Vagina (tissue), 2 donors: Measurements from ENCODE around the gene CXCR4. TPM values are rescaled to one million over a fixed set of nuclear protein-coding genes. Genes with fewer than 3 reads are reported as not detected.
"Not testable (repeated sequence)": the region's sequence is repeated elsewhere in the genome, so short reads cannot be mapped to it uniquely, and the experiment has no call there.

ENCODE experiments used
- DNase-seq, 2 donors: peaks; one replicate each; pipeline ENCODE4 v3.0.0-alpha.2; 2017; ENCODE audit errors: extremely low spot score in 2 of 2
- H3K27ac ChIP-seq: fragments of 200-600 bp; sonication (generic); one replicate; pipeline ENCODE4 v1.5.1; 2019
- H3K27me3 ChIP-seq: fragments of 200-600 bp; sonication (generic); one replicate; pipeline ENCODE4 v1.5.1; 2019
- H3K36me3 ChIP-seq, 2 donors: fragments of 200-600 bp; sonication (generic); one replicate each; pipeline ENCODE4 v1.5.1; 2017 to 2019
- H3K4me1 ChIP-seq: fragments of 200-600 bp; sonication (generic); one replicate; pipeline ENCODE4 v1.5.1; 2019
- H3K4me3 ChIP-seq, 2 donors: fragments of 200-600 bp; sonication (generic); 1 replicate in 1 of 2; 2 replicates in 1 of 2; pipeline ENCODE4 v1.5.1; 2016 to 2019
- H3K9me3 ChIP-seq: fragments of 200-600 bp; sonication (generic); one replicate; pipeline ENCODE4 v1.5.1; 2019
- POLR2A ChIP-seq, 2 donors: fragments of 450-650 bp; IDR thresholded peaks; one replicate each; pipeline ENCODE4 v1.6.1; 2017; ENCODE audit warnings: antibody characterized with exemption in 2 of 2, mild to moderate bottlenecking in 2 of 2, moderate library complexity in 2 of 2
- POLR2AphosphoS5 ChIP-seq, 2 donors: sonication (generic); formaldehyde crosslinking; IDR thresholded peaks; one replicate each; pipeline ENCODE4 v1.9.0; 2017; ENCODE audit warnings: antibody characterized with exemption in 2 of 2, mild to moderate bottlenecking in 2 of 2, low read depth in 1 of 2; ENCODE audit not compliant: insufficient read depth in 1 of 2
- intact Hi-C: fragments of 100-400 bp; cut with DNase I; formaldehyde crosslinking; loops from one replicate; pipeline ENCODE4 v1.15.1; 2023
- total RNA-seq: library from RNA; depleted of rRNA; stranded (reverse); fragments of >200 nt; gene quantifications from one replicate; pipeline ENCODE4 v1.2.3, GENCODE V29; 2016
- TF ChIP-seq, protein P1 (sequence below), 3 experiments: fragments of 450-650 bp in 2 of 3; fragments of 200-600 bp in 1 of 3; sonication (generic) in 1 of 3; IDR thresholded peaks; one replicate each; pipeline ENCODE4 v1.5.1; 2017 to 2019; ENCODE audit warnings: antibody characterized with exemption in 3 of 3, mild to moderate bottlenecking in 2 of 3, moderate library complexity in 2 of 3

The CXCR4 gene
- total RNA-seq, 1 donor from 2014 or later: 39.5 TPM

- DNase-seq: no peak
- Histone ChIP-seq H3K27ac (no peak overlapping the region), H3K4me1 (no peaks in the 10 kb centered on the region), H3K9me3 (no peaks in the 10 kb centered on the region), H3K36me3 (no peaks in the 10 kb centered on the region), H3K4me3 (no peak overlapping the region), H3K27me3 (no peaks in the 10 kb centered on the region)
- TF ChIP-seq, protein P1, sequence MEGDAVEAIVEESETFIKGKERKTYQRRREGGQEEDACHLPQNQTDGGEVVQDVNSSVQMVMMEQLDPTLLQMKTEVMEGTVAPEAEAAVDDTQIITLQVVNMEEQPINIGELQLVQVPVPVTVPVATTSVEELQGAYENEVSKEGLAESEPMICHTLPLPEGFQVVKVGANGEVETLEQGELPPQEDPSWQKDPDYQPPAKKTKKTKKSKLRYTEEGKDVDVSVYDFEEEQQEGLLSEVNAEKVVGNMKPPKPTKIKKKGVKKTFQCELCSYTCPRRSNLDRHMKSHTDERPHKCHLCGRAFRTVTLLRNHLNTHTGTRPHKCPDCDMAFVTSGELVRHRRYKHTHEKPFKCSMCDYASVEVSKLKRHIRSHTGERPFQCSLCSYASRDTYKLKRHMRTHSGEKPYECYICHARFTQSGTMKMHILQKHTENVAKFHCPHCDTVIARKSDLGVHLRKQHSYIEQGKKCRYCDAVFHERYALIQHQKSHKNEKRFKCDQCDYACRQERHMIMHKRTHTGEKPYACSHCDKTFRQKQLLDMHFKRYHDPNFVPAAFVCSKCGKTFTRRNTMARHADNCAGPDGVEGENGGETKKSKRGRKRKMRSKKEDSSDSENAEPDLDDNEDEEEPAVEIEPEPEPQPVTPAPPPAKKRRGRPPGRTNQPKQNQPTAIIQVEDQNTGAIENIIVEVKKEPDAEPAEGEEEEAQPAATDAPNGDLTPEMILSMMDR (IDR thresholded peaks at IDR 0.05): no peak
- TF ChIP-seq POLR2AphosphoS5 (IDR thresholded peaks at IDR 0.05; ENCODE audit: insufficient read depth in 1 of 2, low read depth in 1 of 2): no peak
- TF ChIP-seq POLR2A (IDR thresholded peaks at IDR 0.05): no peak
- intact Hi-C loops: no loop called here
Measured at GRCh38 chr2:136104977-136105376, 13.0 kb downstream of the CXCR4 start.

- no peak overlapping the region for H3K4me3 ChIP-seq
- H3K4me1 ChIP-seq: no peaks in the 10 kb centered on the region
- TF ChIP-seq POLR2AphosphoS5 (IDR thresholded peaks at IDR 0.05; ENCODE audit: insufficient read depth in 1 of 2, low read depth in 1 of 2): no peak
- no peak for TF ChIP-seq POLR2A (IDR thresholded peaks at IDR 0.05)
- TF ChIP-seq, protein P1 (IDR thresholded peaks at IDR 0.05): no peak
- H3K27ac ChIP-seq: no peak overlapping the region
- intact Hi-C loops: no loop called here
- no peaks in the 10 kb centered on the region for H3K9me3 ChIP-seq
- no peaks in the 10 kb centered on the region for H3K36me3 ChIP-seq
- DNase-seq: no peak
- H3K27me3 ChIP-seq: no peaks in the 10 kb centered on the region
Measured at GRCh38 chr2:136101042-136101441, 16.9 kb downstream of the CXCR4 start.

GRCh38 chr2:136098441-136098840, 19.5 kb downstream of the CXCR4 start:
- Histone ChIP-seq H3K4me1 (no peaks in the 10 kb centered on the region), H3K27ac (no peak overlapping the region), H3K27me3 (no peaks in the 10 kb centered on the region), H3K36me3 (no peaks in the 10 kb centered on the region), H3K9me3 (no peaks in the 10 kb centered on the region), H3K4me3 (no peak overlapping the region)
- DNase-seq: no peak
- no peak for TF ChIP-seq POLR2AphosphoS5 (IDR thresholded peaks at IDR 0.05; ENCODE audit: insufficient read depth in 1 of 2, low read depth in 1 of 2)
- TF ChIP-seq POLR2A (IDR thresholded peaks at IDR 0.05): no peak
- TF ChIP-seq, protein P1 (IDR thresholded peaks at IDR 0.05): no peak
- intact Hi-C loops: no loop called here

- intact Hi-C loops: no loop called here
- no peak for TF ChIP-seq POLR2A (IDR thresholded peaks at IDR 0.05)
- TF ChIP-seq, protein P1 (IDR thresholded peaks at IDR 0.05): no peak
- TF ChIP-seq POLR2AphosphoS5 (IDR thresholded peaks at IDR 0.05; ENCODE audit: insufficient read depth in 1 of 2, low read depth in 1 of 2): no peak
- Histone ChIP-seq H3K36me3 (no peaks in the 10 kb centered on the region), H3K9me3 (no peaks in the 10 kb centered on the region), H3K27me3 (no peaks in the 10 kb centered on the region), H3K27ac (no peak overlapping the region), H3K4me1 (no peaks in the 10 kb centered on the region), H3K4me3 (no peak overlapping the region)
- DNase-seq: no peak
Measured at GRCh38 chr2:136093583-136093982, 24.4 kb downstream of the CXCR4 start.

GRCh38 chr2:136091899-136092298, 26.1 kb downstream of the CXCR4 start:
- H3K4me1 ChIP-seq: no peaks in the 10 kb centered on the region
- no peaks in the 10 kb centered on the region for H3K27me3 ChIP-seq
- intact Hi-C loops: no loop called here
- no peak overlapping the region for H3K27ac ChIP-seq
- H3K36me3 ChIP-seq: no peaks in the 10 kb centered on the region
- TF ChIP-seq POLR2AphosphoS5 (IDR thresholded peaks at IDR 0.05; ENCODE audit: insufficient read depth in 1 of 2, low read depth in 1 of 2): no peak
- TF ChIP-seq POLR2A (IDR thresholded peaks at IDR 0.05): no peak
- TF ChIP-seq, protein P1 (IDR thresholded peaks at IDR 0.05): no peak
- H3K9me3 ChIP-seq: no peaks in the 10 kb centered on the region
- no peak overlapping the region for H3K4me3 ChIP-seq
- no peak for DNase-seq

GRCh38 chr2:136087901-136088460, 30.0 kb downstream of the CXCR4 start:
- H3K27me3 ChIP-seq, H3K9me3 ChIP-seq, intact Hi-C loops, H3K4me3 ChIP-seq, H3K4me1 ChIP-seq, DNase-seq, H3K27ac ChIP-seq, H3K36me3 ChIP-seq: not testable (repeated sequence)
